ENCODE data around the gene HSD17B1. TPM values are rescaled to one million over a fixed set of nuclear protein-coding genes. Genes with fewer than 3 reads are reported as not detected.

HSD17B1 gene
- total and polyA plus RNA-seq, 8 donors: 0.32 to 3.5 (median 0.91) TPM

DNA sequence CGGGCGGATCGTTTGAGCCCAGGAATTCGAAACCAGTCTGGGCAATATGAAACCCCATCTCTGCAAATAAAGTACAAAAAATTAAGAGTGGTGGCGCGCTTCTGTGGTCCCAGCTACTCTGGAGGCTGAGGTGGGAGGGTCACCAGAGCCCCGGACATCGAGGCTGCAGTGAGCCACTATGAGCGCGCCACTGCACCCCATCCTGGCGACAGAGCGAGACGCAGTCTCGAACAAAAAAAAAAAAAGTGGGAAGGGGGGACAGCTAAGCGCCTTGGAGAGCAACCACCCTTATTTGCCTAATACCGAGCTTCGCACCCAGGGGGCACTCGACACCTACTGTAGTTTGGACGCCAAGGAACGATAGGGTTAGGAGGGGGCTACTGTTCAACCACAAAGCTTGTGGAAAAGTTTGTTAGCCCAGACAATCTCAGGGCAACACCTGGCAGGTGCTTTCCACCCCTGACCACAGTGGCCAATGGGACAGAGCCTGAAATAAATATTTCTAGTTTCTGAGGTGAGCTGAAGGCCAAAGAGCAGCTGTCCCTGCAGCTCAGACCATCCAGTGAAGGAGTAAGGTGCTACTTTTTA is 25.7 kb downstream of the HSD17B1 start:
- 0 to 1% methylated on average over 20 of the region's 20 CpGs for WGBS, 2 donors
- Histone ChIP-seq H3K9me3 (no peaks in the 10 kb centered on the region), H3K27ac (peak overlapping the region; percentile 64 to 84 (median 74)), H3K36me3 (peaks cover 3 to 30% (median 12%) of the 10 kb centered on the region in 3 donors), H3K4me1 (peaks cover 0 to 10% (median 5%) of the 10 kb centered on the region in 3 donors), H3K4me3 (peak overlapping the region; percentile 31 to 62 (median 44)), H3K27me3 (no peaks in the 10 kb centered on the region)
- DNase-seq (peak; percentile 65 to 80 (median 73)), FAIRE-seq (no peak), ATAC-seq (peak; percentile 77 to 89 (median 83))
- intact Hi-C loops (cut with DNase I): no loop called here
- TF ChIP-seq, protein P1, sequence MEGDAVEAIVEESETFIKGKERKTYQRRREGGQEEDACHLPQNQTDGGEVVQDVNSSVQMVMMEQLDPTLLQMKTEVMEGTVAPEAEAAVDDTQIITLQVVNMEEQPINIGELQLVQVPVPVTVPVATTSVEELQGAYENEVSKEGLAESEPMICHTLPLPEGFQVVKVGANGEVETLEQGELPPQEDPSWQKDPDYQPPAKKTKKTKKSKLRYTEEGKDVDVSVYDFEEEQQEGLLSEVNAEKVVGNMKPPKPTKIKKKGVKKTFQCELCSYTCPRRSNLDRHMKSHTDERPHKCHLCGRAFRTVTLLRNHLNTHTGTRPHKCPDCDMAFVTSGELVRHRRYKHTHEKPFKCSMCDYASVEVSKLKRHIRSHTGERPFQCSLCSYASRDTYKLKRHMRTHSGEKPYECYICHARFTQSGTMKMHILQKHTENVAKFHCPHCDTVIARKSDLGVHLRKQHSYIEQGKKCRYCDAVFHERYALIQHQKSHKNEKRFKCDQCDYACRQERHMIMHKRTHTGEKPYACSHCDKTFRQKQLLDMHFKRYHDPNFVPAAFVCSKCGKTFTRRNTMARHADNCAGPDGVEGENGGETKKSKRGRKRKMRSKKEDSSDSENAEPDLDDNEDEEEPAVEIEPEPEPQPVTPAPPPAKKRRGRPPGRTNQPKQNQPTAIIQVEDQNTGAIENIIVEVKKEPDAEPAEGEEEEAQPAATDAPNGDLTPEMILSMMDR (IDR thresholded peaks at IDR 0.05): peak; percentile 28 to 65 (median 50)

DNA sequence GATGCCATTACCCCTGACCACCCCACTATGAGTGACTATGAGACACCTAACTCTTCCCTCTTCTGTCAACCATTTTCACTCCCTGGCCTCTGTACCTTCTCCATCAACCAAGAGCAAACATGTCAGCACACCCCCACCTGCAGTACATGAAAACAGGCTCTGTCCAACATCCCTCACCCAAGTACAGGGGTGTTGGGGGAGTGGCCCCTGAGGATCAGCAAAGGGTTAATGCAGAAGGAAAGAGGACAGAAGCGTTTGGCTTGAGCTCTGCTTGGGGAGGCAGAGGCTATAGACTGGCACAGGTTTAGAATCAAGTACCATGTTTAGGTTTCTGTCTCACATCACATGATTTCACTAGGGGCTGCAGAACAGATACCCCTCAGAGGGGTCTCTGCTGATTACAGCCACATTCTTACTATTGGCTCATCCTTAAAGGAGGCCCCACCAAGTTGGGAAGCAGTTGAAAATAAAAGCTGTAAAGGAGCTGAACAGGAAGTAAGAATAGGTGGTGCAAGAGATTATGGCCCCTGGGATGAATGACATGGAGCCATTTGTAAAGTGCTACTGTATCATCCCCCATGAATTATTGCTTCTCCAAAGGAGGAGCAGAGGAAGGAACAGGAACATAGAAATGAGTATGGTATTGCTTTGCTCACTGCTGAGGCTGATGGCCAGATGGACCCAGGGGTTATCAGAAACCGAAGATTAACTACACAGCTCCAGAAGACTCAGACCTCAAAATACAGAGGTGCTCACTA is 27.2 kb downstream of the HSD17B1 start:
- Histone ChIP-seq H3K4me3 (no peak overlapping the region), H3K4me1 (peaks cover 0 to 10% (median 5%) of the 10 kb centered on the region in 3 donors), H3K36me3 (peaks cover 0 to 41% (median 18%) of the 10 kb centered on the region in 3 donors), H3K9me3 (no peaks in the 10 kb centered on the region), H3K27ac (no peak overlapping the region), H3K27me3 (no peaks in the 10 kb centered on the region)
- peak in 1 of 6 donors; percentile 9 for DNase-seq
- intact Hi-C loops (cut with DNase I): no loop called here
- TF ChIP-seq, protein P1 (IDR thresholded peaks at IDR 0.05): no peak
- 42 to 50% methylated on average over 2 of the region's 2 CpGs for WGBS, 2 donors
- FAIRE-seq: no peak
- no peak for ATAC-seq

DNA sequence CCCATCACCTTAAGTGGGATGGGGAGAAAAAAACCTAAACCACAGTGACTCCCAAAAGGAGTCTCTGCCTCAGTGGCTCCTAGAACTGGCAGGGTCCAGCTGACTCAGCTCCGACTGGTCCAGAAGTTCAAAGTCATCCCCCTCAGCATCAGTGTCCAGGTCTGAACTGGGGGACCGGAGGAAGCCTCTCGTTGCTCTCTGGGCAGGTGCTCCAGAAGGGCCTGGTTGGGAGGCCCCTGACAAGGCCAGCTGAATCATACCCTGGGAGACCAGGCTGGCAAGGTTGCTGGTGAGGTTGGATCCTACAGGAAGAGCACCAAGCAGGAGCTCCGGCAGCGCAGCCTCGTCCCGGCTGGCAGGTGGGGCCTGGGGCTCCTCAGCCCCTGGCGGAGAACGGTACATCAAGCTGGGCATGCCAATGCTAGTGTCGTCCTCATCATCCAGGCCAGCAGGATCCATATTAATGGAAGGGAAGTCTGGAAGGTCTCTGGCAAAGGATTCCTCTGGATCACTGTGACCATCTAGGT is 29.1 kb downstream of the HSD17B1 start:
- H3K36me3 ChIP-seq: peaks cover 0 to 56% (median 26%) of the 10 kb centered on the region in 3 donors
- WGBS, 2 donors: 87 to 89% methylated on average over 10 of the region's 10 CpGs
- FAIRE-seq: no peak

GRCh38 chr17:42584880-42585279 is 32.2 kb downstream of the HSD17B1 start:
- H3K27ac ChIP-seq: peak overlapping the region in 2 of 4 donors; percentile 16 to 42
- intact Hi-C loops (cut with DNase I): no loop called here
- H3K4me1 ChIP-seq: peaks cover 0 to 5% (median 0%) of the 10 kb centered on the region in 3 donors
- FAIRE-seq (no peak), ATAC-seq (peak in 1 of 4 donors; percentile 23), DNase-seq (no peak)
- 76% methylated on average over 9 of the region's 9 CpGs for WGBS, 2 donors
- no peaks in the 10 kb centered on the region for H3K27me3 ChIP-seq
- no peak overlapping the region for H3K4me3 ChIP-seq
- no peaks in the 10 kb centered on the region for H3K9me3 ChIP-seq
- H3K36me3 ChIP-seq: peaks cover 0 to 82% (median 34%) of the 10 kb centered on the region in 3 donors
- TF ChIP-seq, protein P1 (IDR thresholded peaks at IDR 0.05): no peak

More for the DNA sequence above, 29.1 kb downstream of the HSD17B1 start:
- no peak for ATAC-seq
- TF ChIP-seq, protein P1 (IDR thresholded peaks at IDR 0.05): no peak
- Histone ChIP-seq H3K27me3 (no peaks in the 10 kb centered on the region), H3K4me1 (peaks cover 0 to 14% (median 5%) of the 10 kb centered on the region in 3 donors), H3K9me3 (no peaks in the 10 kb centered on the region), H3K4me3 (no peak overlapping the region), H3K27ac (no peak overlapping the region)
- intact Hi-C loops (cut with DNase I): no loop called here
- peak in 1 of 6 donors; percentile 51 for DNase-seq

Data from pancreas (tissue), 10 donors.